ENCODE data around the gene GLP2R. TPM values are rescaled to one million over a fixed set of nuclear protein-coding genes. Genes with fewer than 3 reads are reported as not detected.

Gene GLP2R
- total RNA-seq, 2 experiments from 2014 or later = not detected

DNA sequence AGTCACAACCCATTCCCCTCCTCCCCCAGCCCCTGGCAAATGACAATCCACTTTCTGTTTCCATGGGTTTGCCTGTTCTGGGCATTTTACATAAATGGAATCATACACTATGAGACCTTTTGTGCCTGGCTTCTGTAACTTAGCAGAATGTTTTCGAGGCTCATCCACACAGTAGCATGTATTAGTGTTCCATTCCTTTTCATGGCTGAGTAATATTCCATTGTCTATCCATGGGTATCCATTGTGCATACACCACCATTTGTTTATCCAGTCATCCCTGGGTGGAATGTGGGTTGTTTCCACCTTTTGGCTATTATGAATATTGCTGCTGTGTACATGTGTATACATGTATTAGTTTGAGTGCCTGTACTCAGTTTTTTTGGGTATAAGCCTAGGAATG lies 113.0 kb downstream of the GLP2R start:
- Histone ChIP-seq H3K9me2 (ENCODE audit: insufficient read depth, low read length) (no peaks in the 10 kb centered on the region), H4K20me1 (ENCODE audit: insufficient read depth, low read length) (no peaks in the 10 kb centered on the region), H3K27ac (ENCODE audit: low read depth, low read length, poor library complexity, severe bottlenecking) (no peak overlapping the region), H2AFZ (ENCODE audit: low read length) (no peak overlapping the region), H3K79me2 (ENCODE audit: insufficient read depth, low read depth, low read length) (no peaks in the 10 kb centered on the region), H3K36me3 (ENCODE audit: insufficient read depth, low read length) (no peaks in the 10 kb centered on the region), H3K9me3 (ENCODE audit: low read length) (no peaks in the 10 kb centered on the region), H3K4me3 (ENCODE audit: low read depth, low read length, poor library complexity, severe bottlenecking) (no peak overlapping the region), H3K4me1 (ENCODE audit: insufficient read depth, low read length, poor library complexity, severe bottlenecking) (no peaks in the 10 kb centered on the region), H3K4me2 (ENCODE audit: low read length) (no peak overlapping the region)
- TF ChIP-seq EZH2phosphoT487 (IDR thresholded peaks at IDR 0.05; ENCODE audit: borderline replicate concordance, low read depth, low read length) = no peak
- TF ChIP-seq, protein P1, sequence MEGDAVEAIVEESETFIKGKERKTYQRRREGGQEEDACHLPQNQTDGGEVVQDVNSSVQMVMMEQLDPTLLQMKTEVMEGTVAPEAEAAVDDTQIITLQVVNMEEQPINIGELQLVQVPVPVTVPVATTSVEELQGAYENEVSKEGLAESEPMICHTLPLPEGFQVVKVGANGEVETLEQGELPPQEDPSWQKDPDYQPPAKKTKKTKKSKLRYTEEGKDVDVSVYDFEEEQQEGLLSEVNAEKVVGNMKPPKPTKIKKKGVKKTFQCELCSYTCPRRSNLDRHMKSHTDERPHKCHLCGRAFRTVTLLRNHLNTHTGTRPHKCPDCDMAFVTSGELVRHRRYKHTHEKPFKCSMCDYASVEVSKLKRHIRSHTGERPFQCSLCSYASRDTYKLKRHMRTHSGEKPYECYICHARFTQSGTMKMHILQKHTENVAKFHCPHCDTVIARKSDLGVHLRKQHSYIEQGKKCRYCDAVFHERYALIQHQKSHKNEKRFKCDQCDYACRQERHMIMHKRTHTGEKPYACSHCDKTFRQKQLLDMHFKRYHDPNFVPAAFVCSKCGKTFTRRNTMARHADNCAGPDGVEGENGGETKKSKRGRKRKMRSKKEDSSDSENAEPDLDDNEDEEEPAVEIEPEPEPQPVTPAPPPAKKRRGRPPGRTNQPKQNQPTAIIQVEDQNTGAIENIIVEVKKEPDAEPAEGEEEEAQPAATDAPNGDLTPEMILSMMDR (conservative IDR thresholded peaks at IDR 0.05; ENCODE audit: low read length) = no peak
- ChIA-PET CTCF (ENCODE audit: unreplicated experiment) (no interaction called here), POLR2A (no interaction called here)
- intact Hi-C loops (cut with micrococcal nuclease; ENCODE audit: unreplicated experiment) = no loop called here
- BruUV-seq (replicated peaks) = no TSS peak
- no peak for DNase-seq (ENCODE audit: low spot score)

DNA sequence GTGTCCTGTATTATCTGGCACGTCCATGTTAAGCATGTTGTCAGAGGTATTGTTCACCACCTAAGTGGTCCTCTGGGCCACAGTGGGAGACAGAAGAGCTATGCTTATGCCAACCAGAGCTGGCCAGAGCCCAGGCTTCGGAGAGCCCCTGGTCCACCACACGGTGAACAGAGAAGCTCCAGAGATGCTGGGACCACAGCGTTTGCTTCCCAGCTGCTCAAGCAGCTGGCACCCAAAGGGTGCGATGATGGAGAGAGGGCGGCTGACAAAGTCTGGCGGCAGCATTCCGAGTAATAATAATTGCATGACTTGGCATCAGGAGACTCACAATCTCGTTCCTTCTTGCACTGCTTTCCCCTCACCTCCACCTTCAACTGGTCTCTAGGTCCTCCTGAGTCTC lies 115.1 kb downstream of the GLP2R start:
- Histone ChIP-seq H4K20me1 (ENCODE audit: insufficient read depth, low read length) (no peaks in the 10 kb centered on the region), H3K27ac (ENCODE audit: low read depth, low read length, poor library complexity, severe bottlenecking) (no peak overlapping the region), H2AFZ (ENCODE audit: low read length) (no peak overlapping the region), H3K9me3 (ENCODE audit: low read length) (no peaks in the 10 kb centered on the region), H3K79me2 (ENCODE audit: insufficient read depth, low read depth, low read length) (no peaks in the 10 kb centered on the region), H3K4me1 (ENCODE audit: insufficient read depth, low read length, poor library complexity, severe bottlenecking) (no peaks in the 10 kb centered on the region), H3K4me2 (ENCODE audit: low read length) (no peak overlapping the region), H3K4me3 (ENCODE audit: low read depth, low read length, poor library complexity, severe bottlenecking) (no peak overlapping the region), H3K36me3 (ENCODE audit: insufficient read depth, low read length) (no peaks in the 10 kb centered on the region), H3K9me2 (ENCODE audit: insufficient read depth, low read length) (no peaks in the 10 kb centered on the region)
- TF ChIP-seq EZH2phosphoT487 (IDR thresholded peaks at IDR 0.05; ENCODE audit: borderline replicate concordance, low read depth, low read length) = no peak
- TF ChIP-seq, protein P1 (conservative IDR thresholded peaks at IDR 0.05; ENCODE audit: low read length) = no peak
- CTCF ChIA-PET (ENCODE audit: unreplicated experiment) = no interaction called here
- POLR2A ChIA-PET = no interaction called here
- intact Hi-C loops (cut with micrococcal nuclease; ENCODE audit: unreplicated experiment) = no loop called here
- DNase-seq (ENCODE audit: low spot score) = no peak
- no TSS peak for BruUV-seq (replicated peaks)

DNA sequence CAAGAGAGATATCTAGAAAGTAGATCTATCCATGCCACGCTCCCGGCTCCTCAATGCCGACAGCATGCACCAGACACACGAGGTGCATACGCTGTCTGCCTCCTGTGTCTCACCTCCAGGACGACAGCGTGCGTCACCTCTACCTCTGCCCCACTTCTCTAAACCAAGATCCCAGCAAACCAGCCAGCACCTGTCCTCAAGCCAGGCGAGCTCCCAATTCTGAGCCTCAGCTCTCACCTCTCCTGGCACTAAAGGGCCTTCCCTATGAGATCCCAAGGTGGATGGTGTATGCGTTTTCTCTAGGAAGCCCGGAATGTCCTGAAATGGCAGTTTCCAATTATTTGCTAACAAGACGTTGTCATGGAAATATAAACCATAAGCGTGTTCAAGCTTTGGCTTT lies 115.6 kb downstream of the GLP2R start:
- no TSS peak for BruUV-seq (replicated peaks)
- TF ChIP-seq, protein P1 (conservative IDR thresholded peaks at IDR 0.05; ENCODE audit: low read length) = no peak
- TF ChIP-seq EZH2phosphoT487 (IDR thresholded peaks at IDR 0.05; ENCODE audit: borderline replicate concordance, low read depth, low read length) = no peak
- ChIA-PET CTCF (ENCODE audit: unreplicated experiment) (no interaction called here), POLR2A (no interaction called here)
- DNase-seq (ENCODE audit: low spot score) = no peak
- H3K27ac ChIP-seq (ENCODE audit: low read depth, low read length, poor library complexity, severe bottlenecking) = no peak overlapping the region
- no peak overlapping the region for H2AFZ ChIP-seq (ENCODE audit: low read length)
- intact Hi-C loops (cut with micrococcal nuclease; ENCODE audit: unreplicated experiment) = no loop called here
- no peaks in the 10 kb centered on the region for H3K9me2 ChIP-seq (ENCODE audit: insufficient read depth, low read length)
- H4K20me1 ChIP-seq (ENCODE audit: insufficient read depth, low read length) = no peaks in the 10 kb centered on the region
- no peak overlapping the region for H3K4me3 ChIP-seq (ENCODE audit: low read depth, low read length, poor library complexity, severe bottlenecking)
- H3K4me2 ChIP-seq (ENCODE audit: low read length) = no peak overlapping the region
- no peaks in the 10 kb centered on the region for H3K36me3 ChIP-seq (ENCODE audit: insufficient read depth, low read length)
- no peaks in the 10 kb centered on the region for H3K79me2 ChIP-seq (ENCODE audit: insufficient read depth, low read depth, low read length)
- H3K4me1 ChIP-seq (ENCODE audit: insufficient read depth, low read length, poor library complexity, severe bottlenecking) = no peaks in the 10 kb centered on the region
- H3K9me3 ChIP-seq (ENCODE audit: low read length) = no peaks in the 10 kb centered on the region

Other genes with a start within 250 kb of the GLP2R start
- not detected in 2 replicates for gene CFAP52, start 249.3 kb upstream of the GLP2R start, total RNA-seq (2014; rRNA removed; shearing (Covaris generic))
- gene CFAP52, start 249.3 kb upstream of the GLP2R start, total RNA-seq (2022) = not detected in 2 replicates
- gene USP43, start 180.4 kb upstream of the GLP2R start, total RNA-seq (2014; rRNA removed; shearing (Covaris generic)) = 2.7 and 2.9 TPM in 2 replicates
- gene USP43, start 180.4 kb upstream of the GLP2R start, total RNA-seq (2022) = 1.2 and 1.3 TPM in 2 replicates
- gene DHRS7C, start 34.3 kb upstream of the GLP2R start, total RNA-seq (2014; rRNA removed; shearing (Covaris generic)) = not detected in 2 replicates
- not detected in 2 replicates for gene DHRS7C, start 34.3 kb upstream of the GLP2R start, total RNA-seq (2022)
- gene GSG1L2, start 3.8 kb upstream of the GLP2R start, total RNA-seq (2014; rRNA removed; shearing (Covaris generic)) = not detected in 2 replicates
- not detected in 2 replicates for gene GSG1L2, start 3.8 kb upstream of the GLP2R start, total RNA-seq (2022)
- gene RCVRN, start 79.3 kb downstream of the GLP2R start, total RNA-seq (2014; rRNA removed; shearing (Covaris generic)) = not detected in 2 replicates
- not detected in 2 replicates for gene RCVRN, start 79.3 kb downstream of the GLP2R start, total RNA-seq (2022)